Trophoblast cell (in vitro differentiated cells and primary cell): ENCODE results near the gene CEPT1.

Experiments used
- DNase-seq, 2 donors: peaks; one replicate each; pipeline ENCODE4 v3.0.0-alpha.2; 2016
- H2AFZ ChIP-seq: 2 replicates; pipeline ENCODE4 v1.6.1; 2013; ENCODE audit warnings: low read length, moderate library complexity, mild to moderate bottlenecking; ENCODE audit not compliant: insufficient read depth, poor library complexity
- H2AK5ac ChIP-seq: 2 replicates; pipeline ENCODE4 v1.6.1; 2013; ENCODE audit warnings: mild to moderate bottlenecking, low read length
- H2BK120ac ChIP-seq: 2 replicates; pipeline ENCODE4 v1.6.1; 2013; ENCODE audit warnings: low read length, mild to moderate bottlenecking, moderate library complexity; ENCODE audit not compliant: insufficient read depth, poor library complexity
- H2BK12ac ChIP-seq: 2 replicates; pipeline ENCODE4 v1.6.1; 2013; ENCODE audit warnings: mild to moderate bottlenecking, low read length, moderate library complexity
- H2BK5ac ChIP-seq: 2 replicates; pipeline ENCODE4 v1.6.1; 2013; ENCODE audit warnings: low read length, low read depth, moderate library complexity, mild to moderate bottlenecking; ENCODE audit not compliant: poor library complexity
- H3K14ac ChIP-seq: 2 replicates; pipeline ENCODE4 v1.6.1; 2013; ENCODE audit warnings: mild to moderate bottlenecking, low read length
- H3K18ac ChIP-seq: 2 replicates; pipeline ENCODE4 v1.6.1; 2013; ENCODE audit warnings: mild to moderate bottlenecking, low read length
- H3K23ac ChIP-seq: 2 replicates; pipeline ENCODE4 v1.6.1; 2013; ENCODE audit warnings: low read length
- H3K27ac ChIP-seq: 2 replicates; pipeline ENCODE4 v1.5.1; 2013; ENCODE audit warnings: low read depth, mild to moderate bottlenecking, inconsistent platforms, low read length, moderate library complexity
- H3K27me3 ChIP-seq: 2 replicates; pipeline ENCODE4 v1.6.1; 2013; ENCODE audit warnings: inconsistent platforms, mild to moderate bottlenecking, low read length, moderate library complexity; ENCODE audit not compliant: insufficient read depth
- H3K36me3 ChIP-seq, 2 experiments: 1 replicate in 1 of 2; 2 replicates in 1 of 2; pipeline ENCODE4 v1.6.1; 2013; ENCODE audit warnings: low read length in 2 of 2, mild to moderate bottlenecking in 2 of 2, moderate library complexity in 1 of 2; ENCODE audit not compliant: insufficient read depth in 2 of 2, control insufficient read depth in 1 of 2
- H3K4ac ChIP-seq: 2 replicates; pipeline ENCODE4 v1.6.1; 2013; ENCODE audit warnings: low read depth, mild to moderate bottlenecking, low read length, moderate library complexity
- H3K4me1 ChIP-seq, 2 experiments: 1 replicate in 1 of 2; 2 replicates in 1 of 2; pipeline ENCODE4 v1.6.1; 2013; ENCODE audit warnings: low read length in 2 of 2, mild to moderate bottlenecking in 2 of 2, moderate library complexity in 1 of 2; ENCODE audit not compliant: insufficient read depth in 2 of 2, control insufficient read depth in 1 of 2
- H3K4me2 ChIP-seq: 2 replicates; pipeline ENCODE4 v1.6.1; 2013; ENCODE audit warnings: inconsistent platforms, mild to moderate bottlenecking, low read length, moderate library complexity
- H3K4me3 ChIP-seq: 2 replicates; pipeline ENCODE4 v1.5.1; 2013; ENCODE audit warnings: mild to moderate bottlenecking, low read depth, low read length, inconsistent platforms
- H3K79me1 ChIP-seq: one replicate; pipeline ENCODE4 v1.6.1; 2013; ENCODE audit warnings: low read length
- H3K79me2 ChIP-seq: 2 replicates; pipeline ENCODE4 v1.6.1; 2013; ENCODE audit warnings: low read length, mild to moderate bottlenecking; ENCODE audit not compliant: control insufficient read depth, insufficient read depth, poor library complexity
- H3K9ac ChIP-seq: 2 replicates; pipeline ENCODE4 v1.6.1; 2013; ENCODE audit warnings: mild to moderate bottlenecking, low read length
- H3K9me3 ChIP-seq: 2 replicates; pipeline ENCODE4 v1.6.1; 2013; ENCODE audit warnings: low read depth, mild to moderate bottlenecking, control low read depth, inconsistent platforms, low read length; ENCODE audit not compliant: insufficient read depth
- H4K12ac ChIP-seq: 2 replicates; pipeline ENCODE4 v1.6.1; 2013; ENCODE audit warnings: low read depth, mild to moderate bottlenecking, low read length, moderate library complexity
- H4K8ac ChIP-seq: 2 replicates; pipeline ENCODE4 v1.6.1; 2013; ENCODE audit warnings: low read depth, mild to moderate bottlenecking, low read length, moderate library complexity
- H4K91ac ChIP-seq: one replicate; pipeline ENCODE4 v1.6.1; 2013; ENCODE audit warnings: low read depth, mild to moderate bottlenecking, low read length, moderate library complexity
- WGBS: extraction: QIAGEN DNeasy Blood & Tissue Kit; methylation state at CpG from one replicate; pipeline ENCODE4 v1.1.7; 2013; ENCODE audit warnings: missing lambda C conversion rate; ENCODE audit not compliant: insufficient read length, insufficient coverage; ENCODE audit errors: extremely low coverage; 5-methylcytosine and 5-hydroxymethylcytosine counted together

CEPT1 gene

DNA sequence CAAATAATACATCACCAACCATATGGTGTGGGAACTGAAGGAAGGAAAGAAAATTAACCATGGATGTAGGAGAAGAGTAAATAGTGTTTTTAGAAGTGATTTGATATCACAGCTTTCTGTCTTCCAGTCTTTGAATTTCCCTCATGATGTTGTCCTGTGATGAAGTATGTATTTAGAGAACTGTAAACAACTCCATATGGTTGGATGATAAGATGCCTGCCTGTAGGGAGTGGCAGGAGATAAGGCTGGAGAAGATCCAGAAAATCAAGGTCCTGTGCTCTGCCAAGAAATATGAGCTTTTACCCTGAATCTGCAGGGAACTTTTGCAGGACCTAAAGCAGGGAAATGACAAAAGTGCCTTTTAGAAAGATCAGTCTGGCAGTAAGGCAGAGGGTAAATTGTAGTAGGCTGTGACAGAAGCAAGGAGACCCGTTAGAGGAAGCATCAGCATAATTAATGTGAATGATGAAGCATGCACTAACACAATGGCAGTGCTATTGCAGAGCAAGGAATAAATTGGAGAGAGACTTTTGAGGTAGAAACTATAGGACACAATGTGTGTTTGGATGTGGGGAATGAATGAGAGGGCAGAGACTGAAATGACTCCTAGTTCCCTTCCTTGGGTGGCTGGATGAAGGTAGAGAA lies 21.9 kb downstream of the CEPT1 start:
- Histone ChIP-seq H3K18ac (no peak overlapping the region), H4K91ac (no peak overlapping the region), H2AK5ac (no peak overlapping the region), H3K14ac (no peak overlapping the region), H3K9ac (no peak overlapping the region), H3K9me3 (no peaks in the 10 kb centered on the region), H4K12ac (no peak overlapping the region), H3K4me1 (peaks cover 0 to 1% of the 10 kb centered on the region in 2 experiments), H2BK12ac (no peak overlapping the region), H3K4ac (no peak overlapping the region), H3K36me3 (peaks cover 0 to 1% of the 10 kb centered on the region in 2 experiments), H3K4me2 (no peak overlapping the region), H2BK120ac (no peak overlapping the region), H4K8ac (no peak overlapping the region), H3K79me2 (no peaks in the 10 kb centered on the region), H3K27me3 (no peaks in the 10 kb centered on the region), H3K4me3 (no peak overlapping the region), H2AFZ (no peak overlapping the region), H3K79me1 (no peaks in the 10 kb centered on the region), H3K23ac (no peak overlapping the region), H2BK5ac (no peak overlapping the region), H3K27ac (peak overlapping the region; percentile 23)
- WGBS, result no CpG with 5 or more reads among the region's 1 CpG
- DNase-seq, result peak in 1 of 2 donors; percentile 33

DNA sequence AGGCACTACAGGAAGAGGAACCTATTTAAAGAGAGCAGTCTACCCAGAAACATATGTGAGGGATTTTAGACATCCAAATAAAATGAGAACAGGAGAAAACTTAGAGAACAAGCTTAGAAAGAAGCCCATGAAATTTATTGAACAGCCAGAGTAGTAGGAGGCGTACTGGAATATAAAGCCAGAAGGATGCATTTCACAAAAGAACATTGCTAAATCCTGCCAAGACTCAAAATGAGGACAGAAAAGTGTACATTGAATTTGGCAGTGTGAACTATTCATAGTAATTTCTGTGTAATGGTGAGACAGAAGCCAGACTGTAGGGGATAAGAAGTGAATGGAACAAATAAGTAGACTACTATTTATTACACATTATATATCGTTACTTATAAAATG lies 22.5 kb downstream of the CEPT1 start:
- Histone ChIP-seq H3K4me2 (no peak overlapping the region), H2BK120ac (no peak overlapping the region), H3K4ac (no peak overlapping the region), H2AFZ (no peak overlapping the region), H3K9me3 (no peaks in the 10 kb centered on the region), H2AK5ac (no peak overlapping the region), H3K27me3 (no peaks in the 10 kb centered on the region), H3K27ac (peak overlapping the region; percentile 23), H3K79me1 (no peaks in the 10 kb centered on the region), H3K4me1 (peaks cover 0 to 1% of the 10 kb centered on the region in 2 experiments), H2BK12ac (no peak overlapping the region), H3K4me3 (no peak overlapping the region), H3K14ac (no peak overlapping the region), H3K9ac (no peak overlapping the region), H3K36me3 (peaks cover 0 to 1% of the 10 kb centered on the region in 2 experiments), H3K23ac (no peak overlapping the region), H3K18ac (no peak overlapping the region), H2BK5ac (no peak overlapping the region), H4K91ac (no peak overlapping the region), H4K12ac (no peak overlapping the region), H4K8ac (no peak overlapping the region), H3K79me2 (no peaks in the 10 kb centered on the region)
- no peak for DNase-seq
- no CpG with 5 or more reads among the region's 2 CpGs for WGBS

DNA sequence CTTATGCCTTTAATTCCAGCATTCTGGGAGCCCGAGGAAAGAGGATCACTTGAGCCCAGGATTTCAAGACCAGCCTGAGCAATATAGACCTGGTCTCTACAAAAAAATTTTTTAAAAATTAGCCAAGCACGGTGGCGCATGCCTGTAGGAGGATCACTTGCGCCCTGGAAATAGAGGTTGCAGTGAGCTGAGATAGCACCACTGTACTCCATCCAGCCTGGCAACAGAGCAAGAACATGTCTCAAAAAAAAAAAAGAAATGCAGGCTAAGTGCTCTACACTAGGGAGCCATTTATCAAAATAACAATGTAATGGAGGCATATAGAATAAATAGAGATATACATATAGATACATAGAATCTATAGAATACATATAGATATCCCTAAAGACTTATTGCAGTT lies 23.3 kb downstream of the CEPT1 start:
- Histone ChIP-seq H2BK120ac (peak overlapping the region; percentile 60), H3K36me3 (peaks cover under 1 to 4% of the 10 kb centered on the region in 2 experiments), H4K91ac (no peak overlapping the region), H3K9ac (no peak overlapping the region), H3K27me3 (no peaks in the 10 kb centered on the region), H2AK5ac (no peak overlapping the region), H3K79me2 (no peaks in the 10 kb centered on the region), H3K4me1 (peaks cover 0 to 1% of the 10 kb centered on the region in 2 experiments), H3K23ac (no peak overlapping the region), H3K4ac (no peak overlapping the region), H3K14ac (no peak overlapping the region), H3K4me2 (no peak overlapping the region), H3K4me3 (no peak overlapping the region), H2AFZ (no peak overlapping the region), H4K12ac (peak overlapping the region; percentile 43), H2BK12ac (no peak overlapping the region), H3K18ac (no peak overlapping the region), H4K8ac (no peak overlapping the region), H3K27ac (no peak overlapping the region), H3K79me1 (no peaks in the 10 kb centered on the region), H3K9me3 (no peaks in the 10 kb centered on the region), H2BK5ac (no peak overlapping the region)
- WGBS, result no CpG with 5 or more reads among the region's 4 CpGs
- no peak for DNase-seq

DNA sequence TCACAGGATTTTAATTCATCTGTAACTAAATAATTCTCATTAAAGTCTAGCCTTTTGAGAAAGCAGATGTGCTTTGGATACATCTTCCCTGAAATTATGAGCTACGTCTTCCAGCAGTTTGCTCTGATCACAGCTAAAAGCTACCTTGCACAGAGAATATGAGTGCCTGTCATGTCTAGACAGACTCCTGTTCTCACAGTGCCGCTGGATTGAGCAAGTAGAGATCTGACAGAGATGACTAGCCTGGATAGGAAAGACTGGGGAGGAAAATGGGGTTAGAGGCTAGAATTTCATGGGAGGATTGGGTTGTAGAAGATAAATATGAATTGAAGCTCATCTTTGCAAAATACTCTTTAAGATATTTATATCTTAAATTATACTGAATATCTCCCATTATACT lies 24.1 kb downstream of the CEPT1 start:
- WGBS, result no CpG with 5 or more reads among the region's 2 CpGs

More for the DNA sequence above, 24.1 kb downstream of the CEPT1 start:
- H3K79me1 ChIP-seq, result no peaks in the 10 kb centered on the region
- no peak overlapping the region for H2BK12ac ChIP-seq
- no peak overlapping the region for H3K14ac ChIP-seq
- no peaks in the 10 kb centered on the region for H3K79me2 ChIP-seq
- H4K12ac ChIP-seq, result no peak overlapping the region
- no peak overlapping the region for H3K4me2 ChIP-seq
- peaks cover 0 to 1% of the 10 kb centered on the region in 2 experiments for H3K4me1 ChIP-seq
- H3K9me3 ChIP-seq, result no peaks in the 10 kb centered on the region
- no peak overlapping the region for H2BK5ac ChIP-seq
- H3K4me3 ChIP-seq, result no peak overlapping the region
- peaks cover 3 to 4% of the 10 kb centered on the region in 2 experiments for H3K36me3 ChIP-seq
- H2AFZ ChIP-seq, result no peak overlapping the region
- H3K9ac ChIP-seq, result no peak overlapping the region
- no peak overlapping the region for H3K18ac ChIP-seq
- no peak overlapping the region for H3K23ac ChIP-seq
- no peak overlapping the region for H4K8ac ChIP-seq
- DNase-seq, result peak; percentile 11 to 50
- H2AK5ac ChIP-seq, result no peak overlapping the region
- no peak overlapping the region for H3K27ac ChIP-seq
- no peak overlapping the region for H3K4ac ChIP-seq
- H3K27me3 ChIP-seq, result no peaks in the 10 kb centered on the region
- H4K91ac ChIP-seq, result no peak overlapping the region
- no peak overlapping the region for H2BK120ac ChIP-seq
